Stromal cell of bone marrow (primary cell): ENCODE measurements around the gene PPP1CA.
A peak's percentile ranks its signal among the peaks of the same experiment; 100 is the strongest.

Experiments used
- DNase-seq: peaks from one replicate; pipeline ENCODE4 v3.0.0-alpha.2; 2012; ENCODE audit warnings: low read depth

The PPP1CA gene

GRCh38 chr11:67382276-67383136, 19.2 kb downstream of the PPP1CA start:
- peak; percentile 57 for DNase-seq

- DNase-seq, result no peak
These were observed 20.2 kb downstream of the PPP1CA start for GRCh38 chr11:67381244-67381972.

GRCh38 chr11:67379061-67380058, 22.3 kb downstream of the PPP1CA start:
- peak; percentile 47 for DNase-seq

GRCh38 chr11:67378544-67378943, 23.1 kb downstream of the PPP1CA start:
- no peak for DNase-seq

- DNase-seq, result no peak
These were observed 24.5 kb downstream of the PPP1CA start for GRCh38 chr11:67376873-67377808.

- DNase-seq, result no peak
These were observed 25.4 kb downstream of the PPP1CA start for GRCh38 chr11:67376063-67376820.

GRCh38 chr11:67375320-67376055, 26.2 kb downstream of the PPP1CA start:
- DNase-seq, result no peak

- no peak for DNase-seq
These were observed 26.9 kb downstream of the PPP1CA start for GRCh38 chr11:67374571-67375281.

GRCh38 chr11:67373648-67374570, 27.7 kb downstream of the PPP1CA start:
- peak; percentile 97 for DNase-seq

- DNase-seq, result peak; percentile 53
These were observed 28.5 kb downstream of the PPP1CA start, which contains the start of gene CLCF1 for GRCh38 chr11:67372993-67373647. TSS of gene CLCF1 (minus strand) at chr11:67373598. CDS start at chr11:67373539, 59 bp downstream.

GRCh38 chr11:67372321-67372992, 29.2 kb downstream of the PPP1CA start:
- DNase-seq, result no peak

- no peak for DNase-seq
These were observed 29.7 kb downstream of the PPP1CA start for GRCh38 chr11:67371911-67372320.

GRCh38 chr11:67371189-67371910, 30.3 kb downstream of the PPP1CA start:
- DNase-seq, result no peak

GRCh38 chr11:67370351-67371076, 31.1 kb downstream of the PPP1CA start:
- DNase-seq, result no peak

- DNase-seq, result no peak
These were observed 31.8 kb downstream of the PPP1CA start for GRCh38 chr11:67369801-67370284.
